Fibroblast of skin of back (primary cell): ENCODE data around the gene NCCRP1.
A peak's percentile ranks its signal among the peaks of the same experiment; 100 is the strongest.
"Not testable (repeated sequence)": the region's sequence is repeated elsewhere in the genome, so short reads cannot be mapped to it uniquely, and the experiment has no call there.

Source experiments
- DNase-seq: peaks from one replicate; pipeline ENCODE4 v3.0.0-alpha.2; 2013

NCCRP1 gene

DNA sequence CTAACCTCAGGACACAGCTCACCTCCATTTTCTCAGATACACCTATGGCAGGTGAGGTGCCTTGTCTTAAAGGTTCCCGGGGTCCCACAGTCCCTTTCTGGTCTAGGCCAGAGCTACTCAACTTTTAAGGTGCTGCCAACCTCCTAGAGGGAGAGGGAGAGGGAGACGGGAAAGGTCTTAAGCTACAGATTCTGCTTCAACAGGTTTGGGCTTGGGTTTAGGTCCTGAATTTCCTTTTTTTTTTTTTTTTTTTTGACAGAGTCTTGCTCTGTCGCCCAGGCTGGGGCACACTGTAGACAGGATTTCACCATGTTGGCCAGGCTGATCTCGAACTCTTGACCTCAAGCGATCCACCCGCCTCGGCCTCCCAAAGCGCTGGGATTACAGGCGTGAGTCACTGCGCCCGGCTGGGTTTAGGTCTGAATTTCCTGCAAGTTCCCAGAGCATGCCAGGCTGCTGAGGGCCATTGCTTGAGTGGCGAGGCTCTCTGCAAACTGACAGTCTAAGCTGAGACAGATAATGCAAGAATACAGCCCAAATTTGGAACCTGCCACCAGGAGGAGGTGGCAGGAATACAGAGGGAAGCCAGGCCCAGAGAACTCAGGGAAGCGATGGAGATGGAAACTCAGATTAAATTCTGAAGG is 15.1 kb downstream of the NCCRP1 start:
- no peak for DNase-seq

DNA sequence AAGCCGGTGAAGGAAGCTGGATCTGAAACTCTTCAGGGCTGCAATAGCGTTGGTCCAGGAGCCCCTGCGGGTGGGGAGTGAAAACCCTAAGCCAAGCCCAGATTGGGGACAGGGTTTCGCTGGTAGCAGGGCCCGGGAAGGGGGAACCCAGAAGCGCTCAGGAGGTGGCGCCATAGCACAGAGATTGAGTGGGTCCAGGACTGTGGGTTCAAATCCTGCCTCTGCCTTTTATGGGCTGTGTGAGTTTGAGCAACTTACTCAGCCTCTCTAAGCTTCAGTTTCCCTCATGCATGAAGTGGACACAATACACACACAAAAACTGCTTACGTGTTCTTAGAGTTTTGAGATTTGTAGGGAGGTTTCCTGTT is 15.6 kb downstream of the NCCRP1 start:
- no peak for DNase-seq

DNA sequence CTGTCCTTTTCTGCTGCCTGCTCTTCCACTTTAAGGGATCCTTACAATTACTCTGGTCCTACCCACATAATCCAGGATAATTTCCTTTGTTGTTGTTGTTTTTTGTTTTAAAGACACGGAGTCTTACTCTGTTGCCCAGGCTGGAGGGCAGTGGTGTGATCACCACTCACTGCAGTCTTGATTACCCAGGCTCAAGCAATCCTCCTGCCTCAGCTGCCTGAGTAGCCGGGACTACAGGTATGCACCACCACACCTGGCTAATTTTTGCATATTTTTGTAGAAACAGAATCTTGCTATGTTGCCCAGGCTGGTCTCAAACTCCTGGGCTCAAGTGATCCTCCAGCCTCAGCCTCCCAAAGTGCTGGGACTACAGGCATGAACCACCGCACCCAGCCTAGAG is 18.6 kb downstream of the NCCRP1 start:
- not testable (repeated sequence) for DNase-seq

DNA sequence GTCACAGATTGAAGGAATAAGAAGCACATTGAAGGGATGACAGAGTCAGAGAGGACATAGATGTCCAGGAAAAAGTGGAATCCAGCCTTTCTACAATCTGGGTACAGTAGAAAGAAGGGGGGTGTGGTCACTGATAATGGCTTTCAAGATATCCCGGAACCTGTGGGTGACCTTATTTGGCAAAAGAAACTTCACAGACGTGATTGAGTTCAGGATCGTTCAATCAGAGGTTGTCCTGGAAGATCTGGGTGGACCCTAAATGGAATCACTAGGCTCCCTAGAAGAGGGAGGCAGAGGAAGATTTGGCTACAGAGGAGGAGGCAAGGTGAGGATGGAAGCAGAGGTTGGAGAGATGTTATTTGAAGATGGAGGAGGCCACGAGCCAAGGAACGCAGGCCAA is 20.3 kb downstream of the NCCRP1 start:
- no peak for DNase-seq

DNA sequence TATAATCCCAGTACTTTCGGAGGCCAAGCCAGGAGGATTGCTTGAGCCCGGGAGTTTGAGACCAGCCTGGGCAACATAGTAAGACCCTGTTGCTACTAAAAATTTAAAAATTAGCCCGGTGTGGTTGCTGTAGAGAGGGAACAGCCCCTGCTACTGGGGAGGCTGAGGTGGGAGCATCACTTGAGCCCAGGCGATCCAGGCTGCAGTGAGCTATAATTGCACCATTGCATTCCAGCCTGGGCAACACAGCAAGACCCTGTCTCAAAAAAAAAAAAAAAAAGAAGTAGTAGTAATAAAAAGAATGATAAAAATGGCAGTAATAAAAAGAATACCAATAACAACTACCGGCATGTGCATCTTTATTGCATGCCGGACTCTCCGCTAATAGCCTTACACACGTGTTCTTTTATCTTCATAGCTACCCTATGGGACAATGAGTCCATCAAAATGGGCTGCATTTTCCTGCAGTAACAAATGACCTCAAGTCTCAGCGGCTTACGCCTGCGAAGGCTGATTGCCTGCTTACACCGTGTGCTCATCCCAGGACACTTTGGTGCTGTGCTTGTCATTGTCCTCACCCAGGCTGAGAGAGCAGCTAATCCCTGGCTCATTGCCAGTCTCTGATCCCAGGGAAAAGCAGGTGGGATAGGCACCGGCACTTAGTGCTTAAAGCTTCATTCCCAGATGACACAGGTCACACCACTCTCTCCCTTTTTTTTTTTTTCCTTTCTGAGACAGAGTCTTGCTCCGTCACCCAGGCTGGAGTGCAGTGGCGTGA is 21.7 kb downstream of the NCCRP1 start:
- DNase-seq: no peak

DNA sequence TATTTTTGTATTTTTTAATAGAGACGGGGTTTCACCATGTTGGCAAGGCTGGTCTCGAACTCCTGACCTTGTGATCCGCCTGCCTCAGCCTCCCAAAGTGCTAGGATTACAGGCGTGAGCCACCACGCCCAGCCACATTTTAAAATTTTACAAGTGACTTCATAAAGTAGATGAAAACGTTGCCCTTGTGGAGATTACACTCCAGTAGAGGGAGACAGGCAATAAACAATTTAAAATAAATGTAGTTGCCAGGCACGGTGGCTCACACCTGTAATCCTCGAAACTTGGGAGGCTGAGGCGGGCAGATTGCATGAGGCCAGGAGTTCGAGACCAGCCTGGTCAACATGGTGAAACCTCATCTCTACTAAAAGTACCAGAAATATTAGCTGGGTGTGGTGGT is 22.3 kb downstream of the NCCRP1 start:
- not testable (repeated sequence) for DNase-seq

DNA sequence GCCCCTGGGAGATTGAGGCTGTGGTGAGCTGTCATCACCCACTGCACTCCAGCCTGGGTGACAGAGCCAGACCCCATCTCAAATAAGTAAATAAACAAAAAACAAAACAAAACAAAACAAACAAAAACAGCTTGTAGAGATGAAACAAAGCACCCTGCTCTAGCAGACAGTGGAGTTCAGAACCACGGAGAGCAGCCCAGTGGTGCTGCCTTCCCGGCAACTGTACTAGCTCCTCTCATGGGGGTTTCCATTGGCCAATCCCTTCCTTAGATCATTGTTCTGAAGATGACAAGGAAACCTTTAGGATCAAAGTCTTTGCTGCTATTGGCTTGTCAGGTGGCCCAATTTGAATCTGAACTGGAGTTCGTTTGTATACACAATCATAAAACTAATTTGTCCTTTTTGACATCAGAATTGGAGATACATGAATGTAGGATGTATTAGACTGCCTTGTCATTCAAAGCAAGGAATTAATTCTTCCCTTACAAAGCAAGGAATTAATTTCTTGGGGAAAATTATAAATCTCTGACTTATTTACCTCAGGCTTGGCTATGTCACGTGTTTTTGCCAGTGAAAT is 27.0 kb downstream of the NCCRP1 start:
- peak; percentile 29 for DNase-seq

DNA sequence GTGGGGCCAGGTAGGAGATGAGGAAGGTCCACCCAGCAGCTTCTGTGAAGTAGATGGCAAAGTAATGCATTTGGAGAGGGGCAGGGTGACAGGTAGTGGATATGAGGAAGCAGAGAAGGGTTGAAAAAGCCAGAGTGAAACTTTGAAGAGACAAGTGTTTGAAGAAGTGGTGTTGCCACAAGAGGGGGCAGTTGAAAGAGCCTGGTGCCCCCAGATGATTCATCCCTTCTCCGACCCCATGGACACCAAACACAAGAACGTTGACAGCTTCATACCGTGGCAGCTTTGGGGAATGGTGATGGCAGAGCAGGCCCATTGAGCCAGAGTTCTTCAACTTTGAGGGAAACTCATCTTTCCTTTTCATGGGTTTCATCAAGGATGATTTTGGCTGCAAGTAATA is 28.1 kb downstream of the NCCRP1 start:
- no peak for DNase-seq

DNA sequence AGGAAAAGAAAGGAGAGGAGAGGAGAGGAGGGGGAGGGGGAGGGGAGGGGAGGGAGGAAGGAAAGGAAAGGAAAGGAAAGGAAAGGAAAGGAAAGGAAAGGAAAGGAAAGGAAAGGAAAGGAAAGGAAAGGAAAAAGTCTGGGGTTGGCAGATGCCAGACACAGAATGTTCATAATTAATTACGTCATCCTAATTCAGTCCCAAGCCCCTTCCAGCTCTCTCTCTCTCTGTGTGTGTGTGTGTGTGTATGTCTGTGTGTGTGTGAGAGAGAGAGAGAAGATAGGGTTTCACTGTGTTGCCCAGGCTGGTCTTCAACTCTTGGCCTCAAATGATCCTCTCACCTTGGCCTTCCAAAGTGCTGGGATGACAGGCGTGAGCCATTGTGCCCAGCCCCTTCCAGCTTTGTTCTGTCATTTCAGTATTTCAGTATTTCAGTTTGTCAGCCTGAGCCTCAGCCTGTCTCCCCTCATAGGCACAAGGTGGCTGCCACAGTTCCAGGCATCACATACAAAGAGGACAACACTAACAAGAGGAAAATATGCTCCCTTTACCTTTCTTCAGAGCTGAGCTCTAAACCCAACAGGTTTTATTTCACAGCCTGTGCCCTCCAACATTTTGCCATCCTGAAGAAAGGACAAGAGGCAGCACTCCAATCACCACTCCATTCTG is 33.5 kb downstream of the NCCRP1 start:
- no peak for DNase-seq

DNA sequence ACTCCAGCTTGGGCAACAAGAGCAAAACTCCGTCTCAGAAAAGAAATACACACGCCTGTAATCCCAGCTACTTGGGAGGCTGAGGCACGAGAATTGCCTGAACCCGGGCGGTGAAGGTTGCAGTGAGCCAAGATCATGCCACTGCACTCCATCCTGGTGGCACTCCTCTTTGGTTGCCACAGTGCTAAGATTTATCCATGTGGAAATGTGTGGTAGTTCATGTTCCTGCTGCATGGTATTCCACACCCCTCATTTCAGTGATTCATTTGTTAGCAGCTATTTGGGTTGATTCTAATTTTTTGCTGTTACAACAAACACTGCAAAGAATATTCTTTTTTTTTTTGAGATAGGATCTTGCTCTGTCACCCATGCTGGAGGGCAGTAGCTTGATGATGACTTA is 35.9 kb downstream of the NCCRP1 start:
- no peak for DNase-seq

DNA sequence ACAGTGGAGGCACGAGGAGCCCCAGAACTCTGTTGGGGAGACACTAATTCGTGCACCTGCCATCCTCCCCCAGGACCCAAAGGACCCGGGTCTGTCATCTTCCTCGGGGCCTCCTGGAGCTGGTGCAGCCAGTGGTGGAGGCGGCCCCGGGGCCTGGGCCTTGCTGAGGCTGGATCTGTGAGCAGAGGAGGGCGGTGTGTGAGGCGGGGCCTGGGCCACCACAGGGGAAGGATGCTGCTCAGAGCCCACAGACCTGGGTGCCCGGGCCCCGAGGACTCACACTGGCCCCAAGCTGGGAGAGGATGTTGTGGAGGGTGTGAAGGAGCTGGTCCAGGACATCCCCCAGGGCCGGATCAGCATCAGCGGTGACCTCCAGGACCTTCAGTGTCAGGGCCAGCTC is 39.8 kb downstream of the NCCRP1 start:
- DNase-seq: no peak

DNA sequence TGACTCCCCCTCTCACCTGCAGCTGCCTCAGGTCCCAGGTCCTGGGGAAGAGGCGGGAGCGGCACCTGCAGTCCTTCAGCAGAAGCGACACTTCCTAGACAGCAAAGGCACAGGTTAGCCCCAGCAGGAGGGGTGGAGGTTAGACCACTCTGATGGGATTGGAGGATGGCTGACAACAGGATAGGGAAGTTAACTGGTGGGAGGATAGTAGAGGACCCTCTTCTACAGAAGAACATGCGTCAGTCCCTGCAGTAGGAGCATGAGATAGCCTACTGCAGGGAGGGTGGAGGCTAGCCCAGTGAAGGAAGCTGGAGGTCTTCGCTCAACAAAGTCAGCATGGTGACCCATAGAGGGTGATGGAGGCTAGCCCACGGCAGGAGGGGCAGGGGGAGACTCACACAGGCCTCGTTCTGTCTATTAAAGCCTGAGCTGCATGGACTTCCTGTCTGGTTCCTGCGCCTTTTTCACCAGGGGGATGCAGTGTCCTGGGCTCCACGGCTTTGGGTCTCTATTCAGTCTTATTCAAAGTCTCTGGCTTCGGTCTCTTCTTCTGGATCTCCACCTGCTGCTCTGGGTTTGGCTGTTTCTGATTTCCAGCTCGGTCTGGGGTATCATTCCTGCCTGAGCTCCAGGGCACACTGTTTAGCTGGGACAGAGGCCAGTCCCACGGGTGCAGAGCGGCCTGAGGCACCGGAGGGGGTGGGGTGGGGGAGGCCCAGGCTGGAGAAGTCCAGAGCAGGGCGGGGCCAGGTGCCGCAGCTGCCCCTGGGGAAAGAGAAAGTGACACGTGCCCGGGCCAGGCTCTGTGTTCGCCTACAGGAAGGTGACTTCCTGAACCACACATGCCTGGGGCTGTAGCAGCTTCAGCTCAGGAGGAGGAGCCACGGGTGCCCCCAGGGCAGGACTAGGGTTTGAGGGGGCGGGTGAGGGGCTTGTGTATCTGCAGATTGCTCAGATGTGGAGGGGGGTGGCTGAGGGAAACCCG is 40.7 kb downstream of the NCCRP1 start:
- DNase-seq: no peak

DNA sequence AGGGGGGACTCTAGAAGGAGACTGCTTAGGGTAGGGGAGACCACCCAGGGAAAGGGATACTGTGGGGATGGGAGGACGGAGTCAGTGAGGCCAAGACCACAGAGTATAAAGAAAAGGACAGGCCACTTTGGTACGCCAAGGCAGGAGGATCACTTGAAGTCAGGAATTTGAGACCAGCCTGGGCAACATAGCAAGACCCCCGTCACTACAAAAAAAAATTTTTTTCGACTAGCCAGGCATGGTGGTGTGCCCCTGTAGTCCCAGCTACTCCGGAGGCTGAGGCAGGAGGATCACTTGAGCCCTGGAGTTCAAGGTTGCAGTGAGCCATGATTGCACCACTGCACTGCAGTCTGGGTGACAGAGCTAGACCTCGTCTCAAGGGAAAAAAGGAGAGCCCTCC is 41.4 kb downstream of the NCCRP1 start:
- DNase-seq: no peak

DNA sequence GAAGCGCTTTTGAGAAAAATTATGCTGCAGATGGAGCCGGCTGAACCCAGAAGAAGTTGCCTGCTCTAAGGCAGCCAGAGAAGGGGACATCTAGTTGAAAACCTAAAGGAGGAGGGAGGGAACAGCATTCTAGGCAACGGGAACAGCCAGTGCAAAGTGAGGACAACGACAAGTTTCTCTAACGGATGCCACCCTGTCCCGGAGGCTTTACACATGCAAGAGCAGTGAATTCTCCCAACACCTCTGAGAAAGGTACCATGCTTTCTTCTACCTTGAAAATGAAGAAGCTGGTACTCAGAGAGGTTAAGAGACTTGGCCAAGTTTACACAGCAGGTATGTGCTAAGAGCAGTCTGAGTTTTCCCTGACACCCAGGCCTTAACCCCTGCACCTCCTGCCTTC is 42.2 kb downstream of the NCCRP1 start:
- no peak for DNase-seq

DNA sequence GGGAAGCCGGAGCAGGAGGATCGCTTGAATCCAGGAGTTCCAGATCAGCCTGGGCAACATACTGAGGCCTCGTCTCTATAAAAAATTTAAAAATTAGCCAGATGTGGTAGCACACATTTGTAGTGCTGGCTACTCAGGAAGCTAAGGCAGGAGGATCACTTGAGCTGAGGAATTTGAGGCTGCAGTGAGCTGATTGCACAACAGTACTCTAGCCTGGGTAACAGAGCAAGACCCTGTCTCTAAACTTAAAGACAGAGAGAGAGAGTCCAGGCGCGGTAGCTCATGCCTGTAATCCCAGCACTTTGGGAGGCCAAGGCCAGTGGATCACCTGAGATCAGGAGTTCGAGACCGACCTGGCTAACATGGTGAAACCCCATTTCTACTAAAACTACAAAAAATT is 43.7 kb downstream of the NCCRP1 start:
- DNase-seq: no peak

DNA sequence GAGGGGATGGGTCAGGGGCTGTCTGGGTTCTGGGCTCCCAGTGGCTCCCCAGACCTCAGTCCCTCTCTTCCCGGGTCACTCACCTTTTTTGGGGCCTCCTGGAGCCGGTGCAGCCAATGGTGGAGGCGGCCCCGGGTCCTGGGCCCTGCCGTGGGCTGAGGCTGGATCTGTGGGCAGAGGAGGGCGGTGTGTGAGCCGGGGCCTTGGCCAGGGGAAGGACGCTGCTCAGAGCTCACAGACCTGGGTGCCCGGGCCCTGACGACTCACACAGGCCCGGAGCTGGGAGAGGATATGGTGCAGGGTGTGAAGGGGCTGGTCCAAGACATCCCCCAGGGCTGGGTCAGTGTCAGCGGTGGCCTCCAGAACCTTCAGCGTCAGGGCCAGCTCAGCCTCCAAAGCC is 47.0 kb downstream of the NCCRP1 start:
- not testable (repeated sequence) for DNase-seq

DNA sequence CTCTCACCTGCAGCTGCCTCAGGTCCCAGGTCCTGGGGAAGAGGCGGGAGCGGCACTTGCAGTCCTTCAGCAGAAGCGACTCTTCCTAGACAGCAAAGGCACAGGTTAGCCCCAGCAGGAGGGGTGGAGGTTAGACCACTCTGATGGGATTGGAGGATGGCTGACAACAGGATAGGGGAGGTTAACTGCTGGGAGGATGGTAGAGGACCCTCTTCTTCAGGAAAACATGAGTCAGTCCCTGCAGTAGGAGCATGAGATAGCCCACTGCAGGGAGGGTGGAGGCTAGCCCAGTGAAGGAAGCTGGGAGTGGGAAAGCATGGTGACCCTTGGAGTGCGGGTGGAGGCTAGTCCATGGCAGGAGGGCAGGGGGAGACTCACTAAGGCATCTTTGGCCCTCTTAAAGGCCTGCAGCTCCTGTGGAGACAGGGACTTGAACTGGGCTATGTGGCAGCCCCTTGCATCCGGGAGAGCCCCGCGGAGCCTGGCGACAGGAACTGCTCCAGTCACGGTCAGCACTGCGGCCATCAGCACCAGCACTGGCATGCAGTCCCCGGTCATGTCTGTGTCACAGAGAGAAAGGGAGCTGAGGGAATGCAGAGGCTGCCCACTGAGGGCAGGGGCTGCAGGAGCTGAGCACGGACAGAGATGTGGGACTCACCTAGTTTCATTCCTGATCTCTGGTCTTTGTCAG is 47.8 kb downstream of the NCCRP1 start, which contains the start of gene IFNL3:
TSS of gene IFNL3 (minus strand) at position 597 of the 691 bp plus-strand sequence. CDS start at position 558, 39 bp downstream.
- not testable (repeated sequence) for DNase-seq

DNA sequence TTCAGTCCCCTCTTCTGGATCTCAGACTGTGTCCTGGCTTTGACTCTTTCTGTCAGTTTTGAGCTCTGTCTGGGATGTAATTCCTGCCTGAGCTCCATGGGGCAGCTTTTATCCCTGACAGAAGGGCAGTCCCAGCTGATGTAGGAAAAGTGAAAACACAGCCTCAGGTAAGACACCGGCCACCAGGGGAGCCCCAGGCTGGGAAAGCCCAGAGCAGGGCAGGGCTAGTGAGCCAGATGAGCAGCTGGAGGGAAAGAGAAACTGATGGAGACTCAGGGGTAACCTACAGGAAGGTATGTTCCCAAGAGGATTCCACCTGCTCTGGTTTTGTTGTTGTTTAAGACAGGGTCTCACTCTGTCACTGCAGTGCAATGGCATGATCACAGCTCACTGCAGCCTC is 48.4 kb downstream of the NCCRP1 start:
- DNase-seq: not testable (repeated sequence)

DNA sequence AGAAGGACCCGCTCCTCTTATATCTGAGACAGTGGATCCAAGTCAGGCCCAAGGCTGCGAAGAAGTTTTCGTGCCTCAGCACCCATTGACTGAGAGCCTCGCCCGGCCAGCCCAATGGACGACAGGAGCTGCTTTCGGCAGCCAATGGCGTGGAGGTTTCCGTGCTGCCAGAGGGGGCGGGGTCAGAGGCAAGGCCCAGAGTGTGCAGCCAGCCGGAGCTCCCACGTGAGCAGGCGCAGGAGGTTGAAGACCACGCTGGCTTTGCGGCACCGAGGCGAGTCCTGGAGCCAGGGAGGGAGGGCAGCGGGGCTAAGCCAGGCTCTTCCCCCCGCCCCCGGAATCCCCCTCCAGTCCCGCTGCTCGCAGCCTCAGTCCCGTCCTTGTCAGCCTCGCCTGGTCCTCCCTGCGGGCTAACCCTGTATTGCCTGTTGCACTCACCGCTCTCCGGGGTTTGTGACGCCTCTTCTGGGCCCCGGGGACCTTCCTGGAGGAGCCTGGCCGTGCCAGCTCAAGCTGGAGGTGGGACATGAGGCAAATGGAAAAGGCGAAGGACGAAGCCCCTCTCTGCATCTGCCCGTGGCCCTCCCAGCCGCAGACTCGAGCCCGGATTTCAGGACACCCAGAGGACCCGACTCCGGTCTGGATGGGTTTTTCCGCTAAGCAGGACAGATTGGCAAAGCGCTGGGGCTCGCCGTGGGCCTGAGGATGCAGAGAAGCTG is 50.3 kb downstream of the NCCRP1 start:
- DNase-seq: peak; percentile 21
